Kidney capillary endothelial cell (primary cell): ENCODE results near the gene FGF1.
"Not testable (repeated sequence)": the region's sequence is repeated elsewhere in the genome, so short reads cannot be mapped to it uniquely, and the experiment has no call there.

Source experiments
- DNase-seq: peaks from one replicate; pipeline ENCODE4 v3.0.0-alpha.2; 2018; ENCODE audit warnings: low spot score

Gene FGF1

GRCh38 chr5:142668336-142668735 lies 17.6 kb downstream of the FGF1 start:
- no peak for DNase-seq

- no peak for DNase-seq
These were observed 18.1 kb downstream of the FGF1 start for GRCh38 chr5:142667831-142668230.

- no peak for DNase-seq
These were observed 21.3 kb downstream of the FGF1 start for GRCh38 chr5:142664636-142665035.

- DNase-seq: no peak
These were observed 21.8 kb downstream of the FGF1 start for GRCh38 chr5:142664067-142664466.

- no peak for DNase-seq
These were observed 22.6 kb downstream of the FGF1 start for GRCh38 chr5:142663246-142663645.

GRCh38 chr5:142661957-142662356 lies 23.9 kb downstream of the FGF1 start:
- no peak for DNase-seq

GRCh38 chr5:142661143-142661542 lies 24.7 kb downstream of the FGF1 start:
- no peak for DNase-seq

GRCh38 chr5:142660731-142661130 lies 25.2 kb downstream of the FGF1 start:
- no peak for DNase-seq

GRCh38 chr5:142660196-142660595 lies 25.7 kb downstream of the FGF1 start:
- no peak for DNase-seq

- no peak for DNase-seq
These were observed 26.5 kb downstream of the FGF1 start for GRCh38 chr5:142659405-142659804.

- DNase-seq: no peak
These were observed 27.6 kb downstream of the FGF1 start for GRCh38 chr5:142658278-142658677.

- no peak for DNase-seq
These were observed 28.4 kb downstream of the FGF1 start for GRCh38 chr5:142657446-142657845.

GRCh38 chr5:142655339-142656267 lies 30.3 kb downstream of the FGF1 start:
- DNase-seq: peak; percentile 77

- no peak for DNase-seq
These were observed 31.3 kb downstream of the FGF1 start for GRCh38 chr5:142654578-142655058.

GRCh38 chr5:142653321-142653720 lies 32.6 kb downstream of the FGF1 start:
- DNase-seq: no peak

GRCh38 chr5:142652563-142652962 lies 33.3 kb downstream of the FGF1 start:
- no peak for DNase-seq

GRCh38 chr5:142650881-142651280 lies 35.0 kb downstream of the FGF1 start:
- DNase-seq: no peak

- no peak for DNase-seq
These were observed 35.8 kb downstream of the FGF1 start for GRCh38 chr5:142650060-142650459.

- not testable (repeated sequence) for DNase-seq
These were observed 37.8 kb downstream of the FGF1 start for GRCh38 chr5:142648108-142648507.

- DNase-seq: no peak
These were observed 40.4 kb downstream of the FGF1 start for GRCh38 chr5:142645456-142645855.

GRCh38 chr5:142644640-142645361 lies 41.1 kb downstream of the FGF1 start:
- peak; percentile 100 for DNase-seq

GRCh38 chr5:142644127-142644526 lies 41.8 kb downstream of the FGF1 start:
- no peak for DNase-seq

- no peak for DNase-seq
These were observed 42.3 kb downstream of the FGF1 start for GRCh38 chr5:142643634-142644033.
